OCI-LY3 (cell line): Measurements from ENCODE around the gene EOGT.

Source experiments
- EZH2phosphoT487 ChIP-seq: fragments of 200-600 bp; shearing (Covaris generic); IDR thresholded peaks from 2 replicates; pipeline ENCODE4 v1.6.1; 2018; ENCODE audit warnings: antibody characterized with exemption, mixed run types, low read depth
- TF ChIP-seq, protein P1 (sequence below): fragments of 200-600, 300-600 bp; sonication (generic); IDR thresholded peaks from 2 replicates; pipeline ENCODE4 v1.5.1; 2014; ENCODE audit warnings: antibody characterized with exemption, low read length, low read depth

DNA sequence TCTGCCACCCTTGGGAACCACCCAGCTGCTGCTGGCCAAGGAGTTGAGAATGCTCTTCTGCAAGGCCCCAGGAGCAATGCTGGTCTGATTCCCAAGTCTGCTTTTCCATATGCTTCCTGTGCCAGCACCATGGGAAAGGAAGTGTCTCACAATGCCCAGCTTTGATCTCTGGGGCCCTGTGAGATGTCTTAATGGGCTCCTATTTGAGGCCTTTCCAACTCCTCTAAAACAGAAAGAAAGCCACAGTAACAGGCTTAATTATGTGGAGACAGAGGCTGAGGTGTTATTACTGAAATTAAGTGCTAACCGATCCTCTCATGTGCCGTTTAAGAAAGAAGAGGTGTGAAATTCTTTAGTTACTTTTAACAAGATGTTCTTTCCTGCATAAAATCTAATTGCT, 4.5 kb downstream of the EOGT start:
- TF ChIP-seq, protein P1, sequence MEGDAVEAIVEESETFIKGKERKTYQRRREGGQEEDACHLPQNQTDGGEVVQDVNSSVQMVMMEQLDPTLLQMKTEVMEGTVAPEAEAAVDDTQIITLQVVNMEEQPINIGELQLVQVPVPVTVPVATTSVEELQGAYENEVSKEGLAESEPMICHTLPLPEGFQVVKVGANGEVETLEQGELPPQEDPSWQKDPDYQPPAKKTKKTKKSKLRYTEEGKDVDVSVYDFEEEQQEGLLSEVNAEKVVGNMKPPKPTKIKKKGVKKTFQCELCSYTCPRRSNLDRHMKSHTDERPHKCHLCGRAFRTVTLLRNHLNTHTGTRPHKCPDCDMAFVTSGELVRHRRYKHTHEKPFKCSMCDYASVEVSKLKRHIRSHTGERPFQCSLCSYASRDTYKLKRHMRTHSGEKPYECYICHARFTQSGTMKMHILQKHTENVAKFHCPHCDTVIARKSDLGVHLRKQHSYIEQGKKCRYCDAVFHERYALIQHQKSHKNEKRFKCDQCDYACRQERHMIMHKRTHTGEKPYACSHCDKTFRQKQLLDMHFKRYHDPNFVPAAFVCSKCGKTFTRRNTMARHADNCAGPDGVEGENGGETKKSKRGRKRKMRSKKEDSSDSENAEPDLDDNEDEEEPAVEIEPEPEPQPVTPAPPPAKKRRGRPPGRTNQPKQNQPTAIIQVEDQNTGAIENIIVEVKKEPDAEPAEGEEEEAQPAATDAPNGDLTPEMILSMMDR = no peak
- no peak for TF ChIP-seq EZH2phosphoT487
